ENCODE results near the gene MFRP.

DNA sequence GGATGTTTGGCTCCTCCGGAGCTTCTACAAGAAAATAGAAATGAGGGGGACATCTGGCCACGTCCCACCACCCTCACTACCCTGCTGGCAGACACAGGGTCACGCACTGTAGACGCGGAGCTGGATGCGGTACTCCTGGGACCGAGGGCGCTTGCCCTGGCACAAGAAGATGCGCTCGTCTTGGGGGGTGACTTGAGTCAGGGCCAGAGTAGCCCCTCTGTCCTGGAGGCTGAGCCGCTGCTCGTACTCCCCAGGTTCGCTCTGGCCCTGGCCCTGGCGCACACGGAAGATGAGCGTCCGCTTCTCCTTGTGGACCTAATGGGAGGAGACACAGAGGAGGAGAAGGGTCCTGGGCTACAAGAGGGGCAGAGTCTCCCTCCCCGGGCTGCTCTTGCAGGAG lies 31.8 kb downstream of the MFRP start:
- no peak for TF ChIP-seq CEBPB (IDR thresholded peaks at IDR 0.05; ENCODE audit: borderline replicate concordance in 1 of 2, low read depth in 2 of 2, low read length in 2 of 2)
- TF ChIP-seq, protein P1, sequence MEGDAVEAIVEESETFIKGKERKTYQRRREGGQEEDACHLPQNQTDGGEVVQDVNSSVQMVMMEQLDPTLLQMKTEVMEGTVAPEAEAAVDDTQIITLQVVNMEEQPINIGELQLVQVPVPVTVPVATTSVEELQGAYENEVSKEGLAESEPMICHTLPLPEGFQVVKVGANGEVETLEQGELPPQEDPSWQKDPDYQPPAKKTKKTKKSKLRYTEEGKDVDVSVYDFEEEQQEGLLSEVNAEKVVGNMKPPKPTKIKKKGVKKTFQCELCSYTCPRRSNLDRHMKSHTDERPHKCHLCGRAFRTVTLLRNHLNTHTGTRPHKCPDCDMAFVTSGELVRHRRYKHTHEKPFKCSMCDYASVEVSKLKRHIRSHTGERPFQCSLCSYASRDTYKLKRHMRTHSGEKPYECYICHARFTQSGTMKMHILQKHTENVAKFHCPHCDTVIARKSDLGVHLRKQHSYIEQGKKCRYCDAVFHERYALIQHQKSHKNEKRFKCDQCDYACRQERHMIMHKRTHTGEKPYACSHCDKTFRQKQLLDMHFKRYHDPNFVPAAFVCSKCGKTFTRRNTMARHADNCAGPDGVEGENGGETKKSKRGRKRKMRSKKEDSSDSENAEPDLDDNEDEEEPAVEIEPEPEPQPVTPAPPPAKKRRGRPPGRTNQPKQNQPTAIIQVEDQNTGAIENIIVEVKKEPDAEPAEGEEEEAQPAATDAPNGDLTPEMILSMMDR (IDR thresholded peaks at IDR 0.05 in 2 of 3, conservative IDR thresholded peaks at IDR 0.05 in 1 of 3; ENCODE audit: control insufficient read depth in 2 of 3, extremely low read depth in 1 of 3, insufficient read depth in 1 of 3, low read depth in 3 of 3, low read length in 3 of 3) = no peak
- TF ChIP-seq, protein P2, sequence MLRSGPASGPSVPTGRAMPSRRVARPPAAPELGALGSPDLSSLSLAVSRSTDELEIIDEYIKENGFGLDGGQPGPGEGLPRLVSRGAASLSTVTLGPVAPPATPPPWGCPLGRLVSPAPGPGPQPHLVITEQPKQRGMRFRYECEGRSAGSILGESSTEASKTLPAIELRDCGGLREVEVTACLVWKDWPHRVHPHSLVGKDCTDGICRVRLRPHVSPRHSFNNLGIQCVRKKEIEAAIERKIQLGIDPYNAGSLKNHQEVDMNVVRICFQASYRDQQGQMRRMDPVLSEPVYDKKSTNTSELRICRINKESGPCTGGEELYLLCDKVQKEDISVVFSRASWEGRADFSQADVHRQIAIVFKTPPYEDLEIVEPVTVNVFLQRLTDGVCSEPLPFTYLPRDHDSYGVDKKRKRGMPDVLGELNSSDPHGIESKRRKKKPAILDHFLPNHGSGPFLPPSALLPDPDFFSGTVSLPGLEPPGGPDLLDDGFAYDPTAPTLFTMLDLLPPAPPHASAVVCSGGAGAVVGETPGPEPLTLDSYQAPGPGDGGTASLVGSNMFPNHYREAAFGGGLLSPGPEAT (IDR thresholded peaks at IDR 0.05; ENCODE audit: low read depth) = no peak
- TF ChIP-seq EZH2 (IDR thresholded peaks at IDR 0.05; ENCODE audit: borderline replicate concordance, control insufficient read depth, low read depth, low read length) = no peak
- TF ChIP-seq, protein P3, sequence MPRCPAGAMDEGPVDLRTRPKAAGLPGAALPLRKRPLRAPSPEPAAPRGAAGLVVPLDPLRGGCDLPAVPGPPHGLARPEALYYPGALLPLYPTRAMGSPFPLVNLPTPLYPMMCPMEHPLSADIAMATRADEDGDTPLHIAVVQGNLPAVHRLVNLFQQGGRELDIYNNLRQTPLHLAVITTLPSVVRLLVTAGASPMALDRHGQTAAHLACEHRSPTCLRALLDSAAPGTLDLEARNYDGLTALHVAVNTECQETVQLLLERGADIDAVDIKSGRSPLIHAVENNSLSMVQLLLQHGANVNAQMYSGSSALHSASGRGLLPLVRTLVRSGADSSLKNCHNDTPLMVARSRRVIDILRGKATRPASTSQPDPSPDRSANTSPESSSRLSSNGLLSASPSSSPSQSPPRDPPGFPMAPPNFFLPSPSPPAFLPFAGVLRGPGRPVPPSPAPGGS (IDR thresholded peaks at IDR 0.05; ENCODE audit: borderline replicate concordance, insufficient read depth, low read depth, low read length, poor library complexity, severe bottlenecking) = no peak
